Measurements from ENCODE around the gene OSBPL3.

Gene OSBPL3

GRCh38 chr7:24752073-24752800 lies 227.7 kb downstream of the OSBPL3 start:
- DNase-seq, result no peak

- no peak for DNase-seq
Observed at GRCh38 chr7:24751484-24751883, 228.5 kb downstream of the OSBPL3 start.

- DNase-seq, result no peak
Observed at GRCh38 chr7:24750441-24751055, 229.4 kb downstream of the OSBPL3 start.

GRCh38 chr7:24748521-24748920 lies 231.5 kb downstream of the OSBPL3 start:
- DNase-seq, result no peak

Measured in stimulated activated naive CD4-positive, alpha-beta T cell (primary cell).